CD8-positive, alpha-beta memory T cell (primary cell): ENCODE data around the gene RPAP3. TPM values are rescaled to one million over a fixed set of nuclear protein-coding genes. Genes with fewer than 3 reads are reported as not detected.

Experiments used
- CTCF ChIA-PET: fragments of 350-600 bp; sonication (Branson Sonifier 250); formaldehyde crosslinking; loops from one replicate; lab custom pipeline; 2021; ENCODE audit warnings: antibody characterized with exemption; lab: Charles Lee
- POLR2A ChIA-PET: fragments of 350-600 bp; sonication (Branson Sonifier 250); formaldehyde crosslinking; loops from one replicate; lab custom pipeline; 2021; ENCODE audit warnings: antibody characterized with exemption; lab: Charles Lee
- DNase-seq, 5 donors: peaks; one replicate each; pipeline versions ENCODE4 v3.0.0 to v3.0.0-alpha.2; 2020 to 2022; ENCODE audit warnings: mixed read lengths in 1 of 5
- H3K27ac ChIP-seq: one replicate; pipeline ENCODE4 v1.7.0; 2013; ENCODE audit warnings: low read depth, mild to moderate bottlenecking, low read length, moderate library complexity
- H3K27me3 ChIP-seq: 2 replicates; pipeline ENCODE4 v1.7.0; 2013; ENCODE audit warnings: low read length, mild to moderate bottlenecking; ENCODE audit not compliant: insufficient read depth, poor library complexity, severe bottlenecking
- H3K36me3 ChIP-seq: 2 replicates; pipeline ENCODE4 v1.7.0; 2013; ENCODE audit warnings: mild to moderate bottlenecking, low read length, moderate library complexity; ENCODE audit not compliant: insufficient read depth
- H3K4me1 ChIP-seq: 2 replicates; pipeline ENCODE4 v1.7.0; 2013; ENCODE audit warnings: mild to moderate bottlenecking, low read length, moderate library complexity; ENCODE audit not compliant: insufficient read depth
- H3K4me3 ChIP-seq: 2 replicates; pipeline ENCODE4 v1.7.0; 2013; ENCODE audit warnings: mild to moderate bottlenecking, low read length
- H3K9me3 ChIP-seq: 2 replicates; pipeline ENCODE4 v1.7.0; 2013; ENCODE audit warnings: mild to moderate bottlenecking, low read length
- H3K27ac Mint-ChIP-seq, 8 donors: one replicate each; pipeline ENCODE4 v1.8.0; 2020 to 2021; ENCODE audit warnings: mixed read lengths in 8 of 8, mild to moderate bottlenecking in 6 of 8, inconsistent platforms in 3 of 8, moderate library complexity in 3 of 8
- H3K27me3 Mint-ChIP-seq, 2 donors: one replicate each; pipeline ENCODE4 v1.8.0; 2020 to 2021; ENCODE audit warnings: mixed read lengths in 2 of 2, mild to moderate bottlenecking in 1 of 2, moderate library complexity in 1 of 2
- H3K36me3 Mint-ChIP-seq, 3 donors: one replicate each; pipeline ENCODE4 v1.8.0; 2020 to 2021; ENCODE audit warnings: mixed read lengths in 3 of 3, inconsistent platforms in 1 of 3, mild to moderate bottlenecking in 1 of 3
- H3K4me1 Mint-ChIP-seq, 3 donors: one replicate each; pipeline ENCODE4 v1.8.0; 2020 to 2021; ENCODE audit warnings: mixed read lengths in 3 of 3, inconsistent platforms in 1 of 3, mild to moderate bottlenecking in 1 of 3
- H3K4me3 Mint-ChIP-seq, 7 donors: one replicate each; pipeline ENCODE4 v1.8.0; 2020 to 2021; ENCODE audit warnings: mixed read lengths in 7 of 7, mild to moderate bottlenecking in 6 of 7, moderate library complexity in 4 of 7, inconsistent platforms in 2 of 7
- H3K9me3 Mint-ChIP-seq, 5 donors: one replicate each; pipeline ENCODE4 v1.8.0; 2020 to 2022; ENCODE audit warnings: mixed read lengths in 5 of 5, mild to moderate bottlenecking in 3 of 5, moderate library complexity in 2 of 5, inconsistent platforms in 1 of 5
- polyA plus RNA-seq: library from polyadenylated mRNA; unstranded; fragments of 300-500 nt; fragmentation: Illumina TruSeq; gene quantifications from one replicate; pipeline ENCODE4 v1.2.3, GENCODE V29; 2021
- total RNA-seq, 2 experiments: library from RNA; stranded (reverse); gene quantifications; one replicate each; pipeline ENCODE4 v1.2.3, GENCODE V29; 2021

Gene RPAP3
- total and polyA plus RNA-seq, 3 experiments from 2014 or later, result 35.3 to 58.1 (median 54.0) TPM

- no peaks in the 10 kb centered on the region for H3K27me3 ChIP-seq
- H3K9me3 ChIP-seq, result no peaks in the 10 kb centered on the region
- Mint-ChIP-seq H3K9me3 (no peaks in the 10 kb centered on the region), H3K27me3 (peaks cover 0 to 5% of the 10 kb centered on the region in 2 donors), H3K27ac (no peak overlapping the region), H3K4me1 (peaks cover 23 to 28% (median 23%) of the 10 kb centered on the region in 3 donors), H3K4me3 (no peak overlapping the region), H3K36me3 (peaks cover 0 to 5% (median 2%) of the 10 kb centered on the region in 3 donors)
- H3K4me3 ChIP-seq, result no peak overlapping the region
- H3K27ac ChIP-seq, result no peak overlapping the region
- CTCF ChIA-PET, result interaction anchor here (0.9 to 14.3 kb wide), 3 partner anchors 10 to 113 kb away, joined by 6 to 130 read pairs (median 8); no protein-coding TSS in a partner anchor
- DNase-seq, result no peak
- peaks cover 19% of the 10 kb centered on the region for H3K4me1 ChIP-seq
- no peaks in the 10 kb centered on the region for H3K36me3 ChIP-seq
- POLR2A ChIA-PET, result no interaction called here
Observed at GRCh38 chr12:47725893-47726292, 20.1 kb upstream of the RPAP3 start.

- Mint-ChIP-seq H3K4me1 (peaks cover 26 to 32% (median 27%) of the 10 kb centered on the region in 3 donors), H3K4me3 (peak within 1 kb of the TSS in 1 of 7 donors; percentile 65), H3K36me3 (peaks cover 0 to 5% (median 2%) of the 10 kb centered on the region in 3 donors), H3K9me3 (no peaks in the 10 kb centered on the region), H3K27me3 (peaks cover 0 to 5% of the 10 kb centered on the region in 2 donors), H3K27ac (peak within 1 kb of the TSS in 1 of 8 donors; percentile 78)
- Histone ChIP-seq H3K4me1 (peaks cover 20% of the 10 kb centered on the region), H3K4me3 (no peak within 1 kb of the TSS), H3K9me3 (no peaks in the 10 kb centered on the region), H3K27ac (no peak within 1 kb of the TSS), H3K27me3 (no peaks in the 10 kb centered on the region), H3K36me3 (no peaks in the 10 kb centered on the region)
- DNase-seq, result no peak
- ChIA-PET POLR2A (no interaction called here), CTCF (interaction anchor here (0.9 to 14.3 kb wide), 3 partner anchors 10 to 114 kb away, joined by 6 to 130 read pairs (median 8); no protein-coding TSS in a partner anchor)
Observed at GRCh38 chr12:47725091-47725772, 19.4 kb upstream of the RPAP3 start, which contains the start of gene ENDOU. TSS of gene ENDOU (minus strand) at chr12:47725490. CDS start at chr12:47725413, 77 bp downstream.

- H3K9me3 Mint-ChIP-seq, result no peaks in the 10 kb centered on the region
- POLR2A ChIA-PET, result interaction anchor here (0.5 kb wide), 1 partner anchor 57 kb away, joined by 8 read pairs; no protein-coding TSS in a partner anchor
- peaks cover 0 to 7% (median 5%) of the 10 kb centered on the region in 3 donors for H3K36me3 Mint-ChIP-seq
- Histone ChIP-seq H3K27ac (no peak overlapping the region), H3K9me3 (no peaks in the 10 kb centered on the region), H3K27me3 (no peaks in the 10 kb centered on the region), H3K36me3 (no peaks in the 10 kb centered on the region), H3K4me1 (peaks cover 20% of the 10 kb centered on the region), H3K4me3 (no peak overlapping the region)
- CTCF ChIA-PET, result interaction anchor here (1.0 to 14.3 kb wide), 6 partner anchors 8 to 50 kb away, joined by 3 to 130 read pairs (median 7); partner anchors contain the start of gene SLC48A1
- H3K4me1 Mint-ChIP-seq, result peaks cover 27 to 35% (median 28%) of the 10 kb centered on the region in 3 donors
- peaks cover 0 to 5% of the 10 kb centered on the region in 2 donors for H3K27me3 Mint-ChIP-seq
- H3K27ac Mint-ChIP-seq, result no peak overlapping the region
- H3K4me3 Mint-ChIP-seq, result no peak overlapping the region
- no peak for DNase-seq
Observed at GRCh38 chr12:47722941-47723631, 17.3 kb upstream of the RPAP3 start.

GRCh38 chr12:47722136-47722834 is 16.5 kb upstream of the RPAP3 start:
- Histone ChIP-seq H3K36me3 (no peaks in the 10 kb centered on the region), H3K27ac (no peak overlapping the region), H3K27me3 (no peaks in the 10 kb centered on the region), H3K9me3 (no peaks in the 10 kb centered on the region), H3K4me1 (peaks cover 27% of the 10 kb centered on the region), H3K4me3 (no peak overlapping the region)
- ChIA-PET POLR2A (no interaction called here), CTCF (interaction anchor here (0.8 to 14.3 kb wide), 6 partner anchors 10 to 51 kb away, joined by 3 to 130 read pairs (median 4); partner anchors contain the start of genes RPAP3 and SLC48A1)
- Mint-ChIP-seq H3K9me3 (no peaks in the 10 kb centered on the region), H3K27ac (peak overlapping the region in 6 of 8 donors; percentile 2 to 83 (median 66)), H3K36me3 (peaks cover 0 to 7% (median 5%) of the 10 kb centered on the region in 3 donors), H3K4me1 (peaks cover 31 to 42% (median 36%) of the 10 kb centered on the region in 3 donors), H3K4me3 (peak overlapping the region in 5 of 7 donors; percentile 42 to 77 (median 61)), H3K27me3 (peaks cover 0 to 5% of the 10 kb centered on the region in 2 donors)
- no peak for DNase-seq

- no peaks in the 10 kb centered on the region for H3K9me3 ChIP-seq
- no peak overlapping the region for H3K4me3 ChIP-seq
- Mint-ChIP-seq H3K36me3 (peaks cover 0 to 7% (median 5%) of the 10 kb centered on the region in 3 donors), H3K4me3 (peak overlapping the region; percentile 7 to 77 (median 59)), H3K27ac (peak overlapping the region in 6 of 8 donors; percentile 2 to 83 (median 66)), H3K4me1 (peaks cover 31 to 42% (median 36%) of the 10 kb centered on the region in 3 donors), H3K9me3 (no peaks in the 10 kb centered on the region), H3K27me3 (peaks cover 0 to 4% of the 10 kb centered on the region in 2 donors)
- ChIA-PET POLR2A (no interaction called here), CTCF (interaction anchor here (0.8 to 14.3 kb wide), 4 partner anchors 11 to 45 kb away, joined by 3 to 130 read pairs (median 14); partner anchors contain the start of gene RPAP3)
- H3K36me3 ChIP-seq, result no peaks in the 10 kb centered on the region
- no peaks in the 10 kb centered on the region for H3K27me3 ChIP-seq
- peak in 3 of 5 donors; percentile 31 to 69 (median 52) for DNase-seq
- H3K27ac ChIP-seq, result no peak overlapping the region
- H3K4me1 ChIP-seq, result peaks cover 33% of the 10 kb centered on the region
Observed at GRCh38 chr12:47721431-47721973, 15.7 kb upstream of the RPAP3 start.

- H3K9me3 Mint-ChIP-seq, result no peaks in the 10 kb centered on the region
- Histone ChIP-seq H3K36me3 (no peaks in the 10 kb centered on the region), H3K27me3 (no peaks in the 10 kb centered on the region), H3K4me3 (no peak overlapping the region), H3K27ac (no peak overlapping the region), H3K4me1 (peaks cover 41% of the 10 kb centered on the region), H3K9me3 (no peaks in the 10 kb centered on the region)
- H3K27ac Mint-ChIP-seq, result no peak overlapping the region
- no peak for DNase-seq
- no peak overlapping the region for H3K4me3 Mint-ChIP-seq
- peaks cover 0 to 5% (median 5%) of the 10 kb centered on the region in 3 donors for H3K36me3 Mint-ChIP-seq
- POLR2A ChIA-PET, result no interaction called here
- peaks cover 28 to 43% (median 41%) of the 10 kb centered on the region in 3 donors for H3K4me1 Mint-ChIP-seq
- CTCF ChIA-PET, result interaction anchor here (1.3 to 10.9 kb wide), 6 partner anchors 14 to 119 kb away, joined by 3 to 169 read pairs (median 14); partner anchors contain the start of genes RAPGEF3 and SLC48A1
- peaks cover 0 to 2% of the 10 kb centered on the region in 2 donors for H3K27me3 Mint-ChIP-seq
Observed at GRCh38 chr12:47718531-47718930, 12.7 kb upstream of the RPAP3 start.
